ENCODE results near the gene SPTSSB.

Gene SPTSSB

GRCh38 chr3:161389445-161390035 lies 18.2 kb upstream of the SPTSSB start:
- DNase-seq = no peak

GRCh38 chr3:161388855-161389254 lies 17.5 kb upstream of the SPTSSB start:
- DNase-seq = no peak

DNA sequence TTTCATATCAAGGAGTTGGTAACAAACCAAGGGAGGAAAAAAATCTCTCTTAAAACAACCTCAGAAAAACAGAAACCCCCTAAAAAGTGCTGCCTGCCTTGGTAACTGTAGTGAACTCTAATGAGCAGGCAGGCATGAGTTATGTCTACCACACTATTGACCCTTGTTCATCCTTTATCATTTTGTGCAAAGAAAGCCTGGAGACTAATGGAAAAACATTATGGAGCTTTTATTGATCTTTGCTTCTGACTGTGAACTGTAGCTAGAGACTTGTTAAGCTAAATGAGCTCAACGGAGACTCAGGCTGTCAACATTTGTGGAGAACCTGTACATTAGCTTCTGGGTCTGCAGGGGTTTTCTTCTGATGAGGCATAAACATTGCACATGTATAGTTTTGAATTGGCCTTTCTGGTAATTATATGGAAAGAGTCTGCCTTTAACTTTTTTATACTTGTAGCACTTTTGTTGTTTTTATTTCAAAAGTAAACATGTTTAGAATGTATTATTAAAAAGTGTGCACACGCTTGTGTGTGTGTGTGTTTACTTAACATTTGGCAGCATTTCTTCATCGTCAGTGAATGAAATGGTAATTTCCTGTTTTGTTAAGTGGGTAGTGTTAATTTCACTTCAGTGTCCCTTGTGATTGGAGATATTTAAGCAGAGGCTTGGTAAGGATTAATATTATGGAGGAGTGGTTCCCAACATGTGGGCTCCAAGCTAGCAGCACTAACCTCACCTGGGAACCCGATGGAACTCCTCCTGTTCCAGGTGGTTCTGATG lies 15.9 kb upstream of the SPTSSB start:
- no peak for DNase-seq

DNA sequence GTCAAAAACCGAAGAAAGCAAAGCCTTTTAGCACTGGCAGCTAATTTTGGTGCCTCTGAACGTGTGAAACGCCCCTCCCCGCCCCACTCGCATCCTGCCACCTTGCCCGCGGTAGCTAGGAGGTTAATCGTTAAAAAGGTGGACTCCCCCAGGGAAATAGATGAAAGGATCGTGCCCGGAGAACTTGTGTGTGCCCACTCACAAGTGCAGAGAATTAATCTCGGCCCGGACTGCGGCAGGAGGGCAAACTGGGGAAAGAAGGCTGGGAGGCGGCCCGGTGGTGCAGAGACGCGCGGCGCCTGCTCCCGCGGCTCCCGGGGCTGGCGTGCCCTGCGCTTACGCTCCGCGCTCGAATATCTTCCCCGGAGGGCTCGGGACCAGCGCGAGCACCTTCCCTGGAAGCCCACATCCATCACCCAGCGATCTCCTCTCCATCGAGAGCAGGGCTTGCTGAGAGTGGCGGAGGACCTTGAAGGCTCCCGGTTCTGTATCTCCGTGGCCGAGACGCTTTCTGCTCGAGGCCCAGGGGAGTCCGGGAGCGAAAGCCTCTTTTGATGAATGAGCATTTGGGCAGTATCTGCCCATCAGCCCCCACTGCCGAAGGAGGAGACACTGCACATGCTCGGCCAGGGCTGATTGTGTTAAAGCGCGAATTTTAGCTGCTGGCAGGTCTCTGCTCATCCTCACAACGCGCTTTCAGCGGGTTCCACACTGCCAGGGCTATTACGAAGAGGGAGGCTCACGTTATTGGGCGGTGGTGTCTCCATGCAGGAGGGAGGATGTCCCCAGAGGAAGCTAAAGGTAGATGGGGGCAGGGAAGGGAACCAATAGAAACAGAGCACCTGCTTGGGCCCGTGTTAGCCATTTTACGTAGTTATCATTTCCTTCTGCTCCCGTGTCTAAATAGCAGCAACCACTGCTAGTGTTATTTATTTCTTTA lies 1.3 kb upstream of the SPTSSB start:
- DNase-seq = peak; percentile 18

DNA sequence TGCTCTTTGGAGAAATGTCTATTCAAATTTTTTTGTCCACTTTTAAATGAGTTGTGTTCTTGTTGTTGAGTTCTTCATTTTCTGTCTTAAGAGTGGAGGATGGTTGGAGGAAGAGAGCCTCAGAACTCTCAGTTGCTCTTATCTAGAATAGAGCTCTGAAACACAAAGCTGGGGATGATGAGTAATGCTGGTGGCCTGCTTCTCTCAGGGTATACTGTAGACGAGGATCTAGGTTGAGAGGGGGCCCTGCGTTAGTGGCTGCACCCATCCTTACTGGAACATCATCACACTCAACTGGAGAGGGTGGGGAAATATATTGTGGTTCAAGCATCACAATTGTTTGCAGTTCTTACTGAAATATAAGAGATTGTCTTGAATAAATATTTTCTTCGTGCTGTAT lies 1.8 kb downstream of the SPTSSB start:
- no peak for DNase-seq

DNA sequence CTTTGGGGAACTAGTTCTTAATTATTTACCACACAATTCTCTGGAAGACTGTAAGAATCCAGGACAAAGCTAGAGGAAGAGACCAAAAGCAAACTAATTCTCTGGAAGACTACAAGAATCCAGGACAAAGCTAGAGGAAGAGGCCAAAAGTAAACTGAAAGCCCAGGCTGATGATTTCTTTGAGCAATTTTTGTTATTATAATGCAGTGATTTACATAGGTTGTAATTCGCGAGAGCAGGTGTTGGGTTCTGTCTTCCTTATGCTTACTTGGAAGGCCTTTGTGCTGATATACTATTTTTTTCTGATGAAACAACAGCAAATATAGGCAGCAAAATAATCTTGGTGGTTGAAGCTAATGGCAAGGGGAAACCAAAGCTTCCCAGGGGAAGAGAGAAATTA lies 5.2 kb downstream of the SPTSSB start:
- no peak for DNase-seq

DNA sequence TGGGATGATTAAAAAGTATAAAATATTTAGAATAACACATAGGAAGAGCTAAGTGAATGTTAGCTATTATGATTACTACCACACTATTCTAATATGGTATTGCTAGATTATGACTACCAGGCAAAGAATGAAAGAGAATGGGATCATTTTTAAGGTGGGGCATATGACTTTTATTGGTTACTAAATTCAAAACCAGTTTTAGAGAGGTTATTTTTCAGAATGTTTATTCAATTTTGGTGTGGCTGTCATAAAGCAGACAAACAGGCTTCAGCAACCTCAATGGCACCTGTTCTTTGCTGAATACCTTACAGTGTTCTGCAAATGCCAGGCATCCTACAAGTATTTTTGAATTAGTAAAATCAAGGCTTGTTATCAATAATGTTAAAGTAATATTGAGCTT lies 12.8 kb downstream of the SPTSSB start:
- DNase-seq = no peak

GRCh38 chr3:161356287-161356686 lies 15.0 kb downstream of the SPTSSB start:
- DNase-seq = no peak

DNA sequence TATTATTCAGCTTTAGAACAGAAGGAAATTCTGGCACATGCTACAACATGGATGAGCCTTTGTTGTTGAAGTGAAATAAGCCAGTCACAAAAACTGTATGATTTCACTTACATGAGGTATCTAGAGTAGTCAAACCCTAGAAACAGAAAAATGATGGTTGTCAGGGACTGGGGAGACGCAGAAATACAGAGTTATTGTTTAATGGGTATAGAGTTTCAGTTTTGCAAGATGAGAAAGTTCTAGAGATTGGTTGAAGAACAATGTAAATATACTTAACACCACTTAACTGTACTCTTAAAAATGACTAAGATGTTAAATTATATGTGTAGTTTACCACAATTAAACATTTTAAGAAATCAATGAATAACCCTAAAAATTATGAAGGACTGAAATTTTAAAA lies 15.8 kb downstream of the SPTSSB start:
- DNase-seq = no peak

DNA sequence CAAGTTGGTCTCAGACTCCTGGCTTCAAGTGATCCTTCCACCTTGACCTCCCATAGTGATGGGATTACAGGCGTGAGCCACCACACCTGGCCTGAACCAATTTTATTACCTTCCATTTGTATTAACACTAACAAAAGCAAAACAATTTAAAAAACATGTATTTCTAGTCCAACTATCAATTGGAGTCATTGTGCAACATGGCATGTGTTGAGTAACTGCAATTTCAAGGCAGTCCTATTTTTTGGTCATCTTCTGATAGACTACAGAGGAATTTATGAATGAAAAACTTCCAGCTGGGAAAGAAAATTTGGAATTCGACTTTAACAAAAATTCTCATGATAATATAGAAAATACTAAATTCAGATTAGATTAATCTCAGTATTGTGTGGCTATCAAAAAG lies 16.8 kb downstream of the SPTSSB start:
- no peak for DNase-seq

- no peak for DNase-seq
These were observed 20.0 kb downstream of the SPTSSB start for GRCh38 chr3:161351330-161351729.

DNA sequence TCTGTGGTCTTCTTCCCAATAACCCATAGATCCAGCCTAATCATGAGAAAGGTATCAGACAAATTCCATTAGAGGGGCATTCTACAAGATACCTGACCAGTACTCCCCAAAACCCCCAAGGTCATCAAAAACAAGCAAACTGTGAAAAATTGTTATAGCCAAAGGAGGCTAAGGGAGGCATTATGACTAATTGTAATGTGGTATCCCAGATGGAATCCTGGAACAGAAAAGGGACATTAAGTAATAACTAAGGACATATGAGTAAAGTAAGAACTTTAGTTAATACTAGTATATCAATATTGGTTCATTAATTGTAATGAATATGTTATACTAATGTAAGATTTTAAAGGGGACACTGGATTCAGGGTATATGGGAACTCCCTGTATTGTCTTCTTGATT lies 20.4 kb downstream of the SPTSSB start:
- no peak for DNase-seq

- DNase-seq = peak; percentile 7
These were observed 21.6 kb downstream of the SPTSSB start for GRCh38 chr3:161349529-161350312.

- no peak for DNase-seq
These were observed 22.4 kb downstream of the SPTSSB start for GRCh38 chr3:161348796-161349400.

GRCh38 chr3:161347726-161348125 lies 23.6 kb downstream of the SPTSSB start:
- no peak for DNase-seq

DNA sequence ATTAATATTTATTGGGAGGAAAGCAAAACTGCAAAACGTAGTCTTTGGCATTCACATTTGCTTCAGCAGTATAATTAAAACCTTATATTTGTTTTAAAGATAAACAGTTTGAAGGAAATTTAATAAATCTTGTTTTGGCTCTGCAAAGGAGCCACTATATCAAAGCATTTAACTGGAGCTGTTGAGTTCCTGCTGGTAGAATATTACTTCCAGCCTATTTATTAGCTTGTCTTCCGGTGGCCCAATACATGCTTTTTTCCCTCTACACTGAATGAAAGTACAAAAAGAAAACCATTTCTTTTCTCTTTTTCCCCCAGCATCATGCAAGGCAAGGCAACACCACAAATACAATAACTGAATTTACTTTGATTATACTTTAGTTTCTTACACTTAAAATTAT lies 26.3 kb downstream of the SPTSSB start:
- DNase-seq = no peak

- DNase-seq = no peak
These were observed 27.3 kb downstream of the SPTSSB start for GRCh38 chr3:161343986-161344385.

- DNase-seq = no peak
These were observed 27.8 kb downstream of the SPTSSB start for GRCh38 chr3:161343540-161343939.

DNA sequence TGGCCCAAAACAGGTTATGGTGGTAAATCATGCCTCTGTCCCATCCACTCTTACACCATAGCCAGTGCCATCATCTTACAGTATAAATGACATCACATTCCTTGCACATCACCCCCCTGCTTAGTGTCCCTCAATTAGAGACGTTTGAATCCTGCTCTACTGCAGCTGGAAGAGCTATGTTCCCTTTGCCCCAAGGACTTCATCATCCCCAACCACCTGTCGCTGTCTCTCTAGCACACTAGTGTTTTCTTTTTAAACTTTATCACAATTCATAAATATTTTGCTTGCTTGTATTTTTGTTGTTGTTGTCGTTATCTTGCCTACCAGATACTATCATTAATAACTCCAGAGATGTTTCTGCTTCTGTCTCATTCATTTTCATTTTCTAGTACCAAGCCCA lies 28.7 kb downstream of the SPTSSB start:
- no peak for DNase-seq

- no peak for DNase-seq
These were observed 31.5 kb downstream of the SPTSSB start for GRCh38 chr3:161339517-161340500.

DNA sequence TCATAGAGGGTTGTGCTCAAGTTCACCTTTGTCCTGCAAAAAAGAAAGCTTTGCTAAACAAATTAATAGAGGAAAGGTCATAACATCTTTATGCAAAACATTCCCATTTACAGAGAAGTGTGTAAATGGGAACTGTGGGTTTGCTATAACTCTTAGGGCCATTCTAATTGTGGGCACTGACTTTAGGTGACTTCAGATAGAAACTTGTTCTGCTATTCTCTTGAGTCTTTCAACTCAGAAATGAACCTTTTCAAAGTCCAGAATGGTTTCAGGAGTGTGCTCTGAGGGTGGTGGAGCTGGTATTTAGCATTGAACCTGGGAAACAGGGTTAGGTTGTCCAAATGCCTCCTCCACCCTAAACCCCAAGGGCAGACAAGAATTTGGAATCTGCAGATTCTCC lies 34.0 kb downstream of the SPTSSB start:
- no peak for DNase-seq
